Heart left ventricle (tissue), 16 donors: ENCODE measurements around the gene PDX1. TPM values are rescaled to one million over a fixed set of nuclear protein-coding genes. Genes with fewer than 3 reads are reported as not detected.

Experiments
- ATAC-seq, 4 donors: fragments of 200-7000 bp; cut with Tn5 transposase; one replicate each; pipeline ENCODE4 v1.9.1; 2020 to 2022; ENCODE audit warnings: moderate library complexity in 4 of 4, mild to moderate bottlenecking in 3 of 4, moderate number of reproducible peaks in 1 of 4
- DNase-seq, 5 donors: peaks; one replicate each; pipeline ENCODE4 v3.0.0-alpha.2; 2020
- H3K27ac ChIP-seq, 12 donors: fragments of 200-600 bp; sonication (generic) in 4 of 12; one replicate each; pipeline versions ENCODE4 v1.5.0 to v1.8.0; 2016 to 2022; ENCODE audit warnings: mild to moderate bottlenecking in 2 of 12
- H3K27me3 ChIP-seq, 9 donors: fragments of 200-600 bp; sonication (generic) in 2 of 9; one replicate each; pipeline versions ENCODE4 v1.5.1 to v1.8.0; 2016 to 2022; ENCODE audit warnings: mild to moderate bottlenecking in 3 of 9
- H3K36me3 ChIP-seq, 9 donors: fragments of 200-600 bp; sonication (generic) in 2 of 9; one replicate each; pipeline versions ENCODE4 v1.5.0 to v1.8.0; 2018 to 2022; ENCODE audit warnings: mild to moderate bottlenecking in 2 of 9
- H3K4me1 ChIP-seq, 12 donors: fragments of 200-600 bp; sonication (generic) in 4 of 12; one replicate each; pipeline versions ENCODE4 v1.5.0 to v1.8.0; 2016 to 2022; ENCODE audit warnings: mild to moderate bottlenecking in 3 of 12
- H3K4me3 ChIP-seq, 12 donors: fragments of 200-600 bp; sonication (generic) in 4 of 12; one replicate each; pipeline versions ENCODE4 v1.5.0 to v1.8.0; 2017 to 2022; ENCODE audit warnings: mild to moderate bottlenecking in 9 of 12, moderate library complexity in 4 of 12
- H3K9me3 ChIP-seq, 12 donors: fragments of 200-600 bp; sonication (generic) in 4 of 12; one replicate each; pipeline versions ENCODE4 v1.5.0 to v1.8.0; 2016 to 2022; ENCODE audit warnings: mild to moderate bottlenecking in 1 of 12
- CTCF ChIP-seq, 12 donors: fragments of 200-600 bp; sonication (generic) in 4 of 12; IDR thresholded peaks; one replicate each; pipeline versions ENCODE4 v1.5.0 to v1.8.0; 2018 to 2022; ENCODE audit warnings: antibody characterized with exemption in 12 of 12, mild to moderate bottlenecking in 5 of 12
- POLR2A ChIP-seq, 2 donors: fragments of 450-650 bp; IDR thresholded peaks; one replicate each; pipeline ENCODE4 v1.6.1; 2017; ENCODE audit warnings: antibody characterized with exemption in 2 of 2, mild to moderate bottlenecking in 2 of 2, moderate library complexity in 2 of 2
- WGBS, 4 donors: extraction: QIAGEN DNeasy Blood & Tissue Kit in 2 of 4; methylation state at CpG; one replicate each; pipeline versions ENCODE4 v1.1.5 to v1.1.7; 2013 to 2018; 5-methylcytosine and 5-hydroxymethylcytosine counted together
- intact Hi-C, 10 donors: fragments of 100-400 bp; cut with DNase I; formaldehyde crosslinking; loops; one replicate each; pipeline versions ENCODE4 v1.11.1 to v1.14.2; 2022
- polyA plus RNA-seq, 2 donors: library from polyadenylated mRNA; stranded (reverse); fragments of 200-250 nt; gene quantifications; one replicate each; pipeline ENCODE4 v1.2.3, GENCODE V29; 2013
- total RNA-seq, 9 donors: library from RNA; depleted of rRNA in 2 of 9; stranded (reverse); fragments of >200 nt in 2 of 9; fragmentation: NEBNext Ultra II Directional in 3 of 9; extraction: Animal tissue kit (Norgen Biotek cat#: 25700) in 3 of 9; gene quantifications; one replicate each; pipeline versions ENCODE4 v1.1.0 to v1.2.4, GENCODE V29; 2016 to 2023
- donor health status: ischemic (EF 13 %, LVEDD 7.1; RV severe dilation, severe dysfunction).
- donor health status: healthy with polysubstance abuse.
- donor health status: DM: no; HTN: yes; CAD: no.
- donor health status: DM: no; HTN: no; CAD: no.
- donor health status: ischemic (EF 25% LVEDD 6.9; RV normal size, moderate dysfunction).
- donor health status: ischemic (EF 25% LVEDD 5.7; RV mildly dilated, moderate dysfunction).
- donor health status: healthy.
- donor health status: DM: yes; HTN: yes; CAD: no.
- donor health status: ischemic (EF 35%, LVEDD 5.7; RV mildly dilated, moderate dysfunction).
- donor health status: nonischemic (EF 11% LVEDD 7.7; RV severe dilation, severe dysfunction).
- donor health status: DM: yes; HTN: yes; CAD: no.
- donor health status: PGD.
- donor health status: ischemic (EF 29% LVEDD 5.4; RV normal size, mild dysfunction).
- donor health status: nonischemic (EF 23%, LVEDD 6.1; RV moderate dilation, normal function).

The PDX1 gene
- total and polyA plus RNA-seq, 11 donors, result not detected

- DNase-seq, result no peak
- H3K27me3 ChIP-seq, result peaks cover 69 to 100% (median 95%) of the 10 kb centered on the region in 9 donors
- H3K4me1 ChIP-seq, result peaks cover 0 to 27% (median 7%) of the 10 kb centered on the region in 12 donors
- intact Hi-C loops, result loop anchor here in 1 of 10 donors (5.0 kb wide), 1 partner anchor 45 kb away; no protein-coding TSS in a partner anchor
- no peak overlapping the region for H3K27ac ChIP-seq
- WGBS, 4 donors, result 3 to 7% (median 4%) methylated on average over 15 to 18 of the region's 18 CpGs
- no peaks in the 10 kb centered on the region for H3K36me3 ChIP-seq
- no peak overlapping the region for H3K4me3 ChIP-seq
- ATAC-seq, result no peak
- no peak for TF ChIP-seq POLR2A (IDR thresholded peaks at IDR 0.05)
- TF ChIP-seq CTCF (IDR thresholded peaks at IDR 0.05), result no peak
- no peaks in the 10 kb centered on the region for H3K9me3 ChIP-seq
Measured at GRCh38 chr13:27967203-27967735, 47.5 kb downstream of the PDX1 start.

DNA sequence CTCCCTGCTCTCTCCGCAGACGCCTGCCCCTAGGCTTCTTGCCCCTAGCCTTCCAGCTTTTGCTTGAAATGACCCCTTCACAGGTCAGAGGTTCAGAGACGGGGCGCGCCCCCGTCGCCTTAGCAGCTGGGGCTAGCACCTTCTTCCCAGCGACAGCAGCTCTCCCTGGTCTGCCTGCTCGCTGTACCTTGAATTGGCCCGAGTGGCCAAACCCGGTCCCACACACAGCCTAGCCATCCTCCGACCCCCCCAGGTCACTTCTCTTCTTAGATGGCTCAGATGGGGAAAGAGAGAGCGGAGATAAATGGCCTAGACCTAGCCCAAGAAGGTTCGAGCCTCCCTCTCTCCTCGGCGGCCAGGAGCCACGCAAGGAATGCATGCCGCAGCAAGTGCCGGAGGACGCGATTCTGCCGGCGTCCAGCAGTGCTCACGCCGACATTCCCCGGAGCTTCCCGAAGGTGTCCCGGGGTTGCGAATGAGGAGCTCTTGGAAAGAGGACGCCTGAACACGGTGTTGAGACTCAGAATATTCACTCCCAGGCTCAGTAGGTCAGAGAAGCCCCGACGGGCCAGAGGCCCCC, 48.0 kb downstream of the PDX1 start:
- Histone ChIP-seq H3K4me1 (peaks cover 0 to 27% (median 7%) of the 10 kb centered on the region in 12 donors), H3K27ac (no peak overlapping the region), H3K9me3 (no peaks in the 10 kb centered on the region), H3K27me3 (peaks cover 73 to 100% (median 96%) of the 10 kb centered on the region in 9 donors), H3K4me3 (no peak overlapping the region), H3K36me3 (no peaks in the 10 kb centered on the region)
- DNase-seq, result no peak
- intact Hi-C loops, result loop anchor here in 1 of 10 donors (5.0 kb wide), 1 partner anchor 46 kb away; no protein-coding TSS in a partner anchor
- 2 to 6% (median 4%) methylated on average over 14 to 33 of the region's 33 CpGs for WGBS, 4 donors
- ATAC-seq, result no peak
- TF ChIP-seq CTCF (IDR thresholded peaks at IDR 0.05) (no peak), POLR2A (IDR thresholded peaks at IDR 0.05) (no peak)

DNA sequence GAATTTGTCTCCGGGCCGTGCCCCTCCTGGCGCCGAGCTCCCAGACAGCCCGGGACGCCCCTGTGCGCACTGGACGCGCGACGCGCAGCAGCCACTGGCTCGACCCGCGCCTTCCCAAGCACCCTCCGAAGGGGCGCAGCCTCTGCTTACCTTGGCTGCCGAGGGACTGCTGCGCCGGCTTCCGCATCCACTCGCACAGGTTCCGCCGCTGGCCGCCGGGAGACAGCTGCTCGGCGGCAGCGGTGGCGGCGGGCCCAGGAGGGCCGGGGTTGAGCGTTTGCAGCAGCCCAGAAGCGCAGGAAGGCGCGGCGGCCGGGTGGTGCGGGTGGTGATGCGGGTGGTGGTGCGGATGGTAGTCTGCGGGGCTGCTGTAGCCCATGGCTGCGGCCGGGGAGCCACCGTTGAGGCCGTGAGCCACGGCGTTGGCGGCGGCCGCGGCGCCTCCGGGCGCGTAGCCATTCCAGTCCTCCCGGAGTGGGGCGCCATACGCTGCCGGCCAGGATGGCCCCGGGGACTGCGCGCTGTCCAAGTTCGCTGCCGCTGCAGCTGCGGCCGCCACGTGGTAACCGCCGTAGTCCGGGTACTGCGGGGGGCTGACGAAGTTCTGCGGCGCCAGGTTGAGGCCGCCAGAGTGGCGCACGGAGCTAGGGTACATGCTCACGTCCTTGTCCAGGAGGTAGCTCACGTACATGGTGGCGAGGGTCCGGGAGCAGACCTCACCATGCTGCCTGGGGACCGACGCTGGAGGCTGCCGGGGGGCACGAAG, 48.7 kb downstream of the PDX1 start:
- Histone ChIP-seq H3K9me3 (no peaks in the 10 kb centered on the region), H3K36me3 (no peaks in the 10 kb centered on the region), H3K4me1 (peaks cover 0 to 27% (median 7%) of the 10 kb centered on the region in 12 donors), H3K27ac (no peak overlapping the region), H3K27me3 (peaks cover 77 to 100% (median 95%) of the 10 kb centered on the region in 9 donors), H3K4me3 (no peak overlapping the region)
- DNase-seq (no peak), ATAC-seq (no peak)
- intact Hi-C loops, result loop anchor here in 1 of 10 donors (5.0 kb wide), 1 partner anchor 46 kb away; no protein-coding TSS in a partner anchor
- WGBS, 4 donors, result 1 to 3% (median 2%) methylated on average over 36 to 86 of the region's 86 CpGs
- TF ChIP-seq CTCF (IDR thresholded peaks at IDR 0.05) (no peak), POLR2A (IDR thresholded peaks at IDR 0.05) (no peak)
